ENCODE data around the gene RFLNA. TPM values are rescaled to one million over a fixed set of nuclear protein-coding genes. Genes with fewer than 3 reads are reported as not detected.

Gene RFLNA
- total and polyA plus RNA-seq, 2 of the 13 experiments (the other 11 are each of a cell fraction or from before 2014, with no cell fraction given) = not detected

DNA sequence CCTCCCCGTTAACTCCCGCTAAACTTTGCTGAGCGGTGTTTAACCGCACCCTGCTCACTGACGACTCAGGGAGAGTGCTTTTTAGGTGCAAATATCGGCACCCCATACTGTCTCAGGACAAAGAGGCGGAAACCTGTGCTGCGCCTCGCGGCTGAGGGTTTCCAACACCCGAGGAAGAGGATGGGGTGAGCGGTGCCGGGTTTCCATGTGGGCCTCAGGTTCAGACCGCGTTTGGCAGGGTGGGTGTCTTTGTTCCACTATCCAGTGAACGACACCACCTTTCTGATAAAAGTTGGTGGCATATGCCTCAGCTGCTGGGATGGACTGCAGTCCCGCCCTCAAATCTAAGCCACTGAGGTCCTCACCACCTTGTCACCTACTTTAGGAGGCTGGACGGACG lies 3.0 kb downstream of the RFLNA start:
- POLR2A ChIA-PET = no interaction called here
- H3K9ac ChIP-seq (ENCODE audit: insufficient read depth, low read depth, low read length) = no peak overlapping the region
- CTCF ChIA-PET (ENCODE audit: low intra/inter-chr PET ratio, low total read pairs) = no interaction called here
- ATAC-seq (no peak), FAIRE-seq (no peak), DNase-seq (ENCODE audit: low spot score) (no peak)
- intact Hi-C loops (cut with micrococcal nuclease; ENCODE audit: unreplicated experiment) (no loop called here), in situ Hi-C loops (cut with HindIII; ENCODE audit: extremely low pct_ligation_motif_present, low pct_unique_long_range_greater_than_20kb) (no loop called here)
- peaks cover 5 to 32% of the 10 kb centered on the region in 2 experiments; a peak in 3 of 5 replicates for H3K27me3 ChIP-seq (ENCODE audit: control insufficient read depth in 1 of 2, insufficient read depth in 2 of 2, low read length in 2 of 2)
- no peak overlapping the region for H3K4me2 ChIP-seq (ENCODE audit: low read depth, low read length)
- BruUV-seq (replicated peaks) = no TSS peak
- no peaks in the 10 kb centered on the region for H3K79me2 ChIP-seq (ENCODE audit: insufficient read depth, low read length)
- H2AFZ ChIP-seq (ENCODE audit: low read length) = no peak overlapping the region
- H3K9me3 ChIP-seq (ENCODE audit: low read length) = no peaks in the 10 kb centered on the region
- H3K36me3 ChIP-seq (replicated peaks in 1 of 2; ENCODE audit: control insufficient read depth in 1 of 2, insufficient read depth in 2 of 2, low read length in 2 of 2) = no peaks in the 10 kb centered on the region
- H3K4me3 ChIP-seq (replicated peaks in 1 of 3; ENCODE audit: insufficient read depth in 1 of 3, low read depth in 2 of 3, low read length in 3 of 3) = no peak overlapping the region
- peaks cover 15% of the 10 kb centered on the region for H3K4me1 ChIP-seq (ENCODE audit: insufficient read depth, low read length)
- WGBS (ENCODE audit: low lambda C conversion rate) = 64% methylated on average over 10 of the region's 19 CpGs
- H4K20me1 ChIP-seq (ENCODE audit: insufficient read depth, low read length) = no peaks in the 10 kb centered on the region; the same call in 1 of the 2 replicates
- H3K27ac ChIP-seq (ENCODE audit: extremely low read length, insufficient read depth, low read length) = no peak overlapping the region
- TF ChIP-seq MYNN (CRISPR knock-in tag; IDR thresholded peaks at IDR 0.05; ENCODE audit: low read depth) = no peak
- TF ChIP-seq, protein P1, sequence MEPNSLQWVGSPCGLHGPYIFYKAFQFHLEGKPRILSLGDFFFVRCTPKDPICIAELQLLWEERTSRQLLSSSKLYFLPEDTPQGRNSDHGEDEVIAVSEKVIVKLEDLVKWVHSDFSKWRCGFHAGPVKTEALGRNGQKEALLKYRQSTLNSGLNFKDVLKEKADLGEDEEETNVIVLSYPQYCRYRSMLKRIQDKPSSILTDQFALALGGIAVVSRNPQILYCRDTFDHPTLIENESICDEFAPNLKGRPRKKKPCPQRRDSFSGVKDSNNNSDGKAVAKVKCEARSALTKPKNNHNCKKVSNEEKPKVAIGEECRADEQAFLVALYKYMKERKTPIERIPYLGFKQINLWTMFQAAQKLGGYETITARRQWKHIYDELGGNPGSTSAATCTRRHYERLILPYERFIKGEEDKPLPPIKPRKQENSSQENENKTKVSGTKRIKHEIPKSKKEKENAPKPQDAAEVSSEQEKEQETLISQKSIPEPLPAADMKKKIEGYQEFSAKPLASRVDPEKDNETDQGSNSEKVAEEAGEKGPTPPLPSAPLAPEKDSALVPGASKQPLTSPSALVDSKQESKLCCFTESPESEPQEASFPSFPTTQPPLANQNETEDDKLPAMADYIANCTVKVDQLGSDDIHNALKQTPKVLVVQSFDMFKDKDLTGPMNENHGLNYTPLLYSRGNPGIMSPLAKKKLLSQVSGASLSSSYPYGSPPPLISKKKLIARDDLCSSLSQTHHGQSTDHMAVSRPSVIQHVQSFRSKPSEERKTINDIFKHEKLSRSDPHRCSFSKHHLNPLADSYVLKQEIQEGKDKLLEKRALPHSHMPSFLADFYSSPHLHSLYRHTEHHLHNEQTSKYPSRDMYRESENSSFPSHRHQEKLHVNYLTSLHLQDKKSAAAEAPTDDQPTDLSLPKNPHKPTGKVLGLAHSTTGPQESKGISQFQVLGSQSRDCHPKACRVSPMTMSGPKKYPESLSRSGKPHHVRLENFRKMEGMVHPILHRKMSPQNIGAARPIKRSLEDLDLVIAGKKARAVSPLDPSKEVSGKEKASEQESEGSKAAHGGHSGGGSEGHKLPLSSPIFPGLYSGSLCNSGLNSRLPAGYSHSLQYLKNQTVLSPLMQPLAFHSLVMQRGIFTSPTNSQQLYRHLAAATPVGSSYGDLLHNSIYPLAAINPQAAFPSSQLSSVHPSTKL (CRISPR knock-in tag; IDR thresholded peaks at IDR 0.05) = no peak
- TF ChIP-seq ZNF781 (CRISPR knock-in tag; IDR thresholded peaks at IDR 0.05; ENCODE audit: borderline replicate concordance, not compliant biosample characterization) = no peak
- no peak for TF ChIP-seq JUN (CRISPR knock-in tag; IDR thresholded peaks at IDR 0.05)
- no peak for TF ChIP-seq NFE2L2 (IDR thresholded peaks at IDR 0.05; ENCODE audit: low read length)
- TF ChIP-seq ZNF746 (CRISPR knock-in tag; IDR thresholded peaks at IDR 0.05) = no peak
- no peak for TF ChIP-seq ZNF496 (CRISPR knock-in tag; IDR thresholded peaks at IDR 0.05; ENCODE audit: insufficient replicate concordance)
- TF ChIP-seq HOXA3 (CRISPR knock-in tag; IDR thresholded peaks at IDR 0.05) = no peak
- no peak for TF ChIP-seq ZNF563 (CRISPR knock-in tag; IDR thresholded peaks at IDR 0.05)
- TF ChIP-seq, protein P2, sequence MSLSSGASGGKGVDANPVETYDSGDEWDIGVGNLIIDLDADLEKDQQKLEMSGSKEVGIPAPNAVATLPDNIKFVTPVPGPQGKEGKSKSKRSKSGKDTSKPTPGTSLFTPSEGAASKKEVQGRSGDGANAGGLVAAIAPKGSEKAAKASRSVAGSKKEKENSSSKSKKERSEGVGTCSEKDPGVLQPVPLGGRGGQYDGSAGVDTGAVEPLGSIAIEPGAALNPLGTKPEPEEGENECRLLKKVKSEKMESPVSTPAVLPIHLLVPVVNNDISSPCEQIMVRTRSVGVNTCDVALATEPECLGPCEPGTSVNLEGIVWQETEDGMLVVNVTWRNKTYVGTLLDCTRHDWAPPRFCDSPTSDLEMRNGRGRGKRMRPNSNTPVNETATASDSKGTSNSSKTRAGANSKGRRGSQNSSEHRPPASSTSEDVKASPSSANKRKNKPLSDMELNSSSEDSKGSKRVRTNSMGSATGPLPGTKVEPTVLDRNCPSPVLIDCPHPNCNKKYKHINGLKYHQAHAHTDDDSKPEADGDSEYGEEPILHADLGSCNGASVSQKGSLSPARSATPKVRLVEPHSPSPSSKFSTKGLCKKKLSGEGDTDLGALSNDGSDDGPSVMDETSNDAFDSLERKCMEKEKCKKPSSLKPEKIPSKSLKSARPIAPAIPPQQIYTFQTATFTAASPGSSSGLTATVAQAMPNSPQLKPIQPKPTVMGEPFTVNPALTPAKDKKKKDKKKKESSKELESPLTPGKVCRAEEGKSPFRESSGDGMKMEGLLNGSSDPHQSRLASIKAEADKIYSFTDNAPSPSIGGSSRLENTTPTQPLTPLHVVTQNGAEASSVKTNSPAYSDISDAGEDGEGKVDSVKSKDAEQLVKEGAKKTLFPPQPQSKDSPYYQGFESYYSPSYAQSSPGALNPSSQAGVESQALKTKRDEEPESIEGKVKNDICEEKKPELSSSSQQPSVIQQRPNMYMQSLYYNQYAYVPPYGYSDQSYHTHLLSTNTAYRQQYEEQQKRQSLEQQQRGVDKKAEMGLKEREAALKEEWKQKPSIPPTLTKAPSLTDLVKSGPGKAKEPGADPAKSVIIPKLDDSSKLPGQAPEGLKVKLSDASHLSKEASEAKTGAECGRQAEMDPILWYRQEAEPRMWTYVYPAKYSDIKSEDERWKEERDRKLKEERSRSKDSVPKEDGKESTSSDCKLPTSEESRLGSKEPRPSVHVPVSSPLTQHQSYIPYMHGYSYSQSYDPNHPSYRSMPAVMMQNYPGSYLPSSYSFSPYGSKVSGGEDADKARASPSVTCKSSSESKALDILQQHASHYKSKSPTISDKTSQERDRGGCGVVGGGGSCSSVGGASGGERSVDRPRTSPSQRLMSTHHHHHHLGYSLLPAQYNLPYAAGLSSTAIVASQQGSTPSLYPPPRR (CRISPR knock-in tag; IDR thresholded peaks at IDR 0.05; ENCODE audit: borderline replicate concordance) = no peak
- TF ChIP-seq, protein P3, sequence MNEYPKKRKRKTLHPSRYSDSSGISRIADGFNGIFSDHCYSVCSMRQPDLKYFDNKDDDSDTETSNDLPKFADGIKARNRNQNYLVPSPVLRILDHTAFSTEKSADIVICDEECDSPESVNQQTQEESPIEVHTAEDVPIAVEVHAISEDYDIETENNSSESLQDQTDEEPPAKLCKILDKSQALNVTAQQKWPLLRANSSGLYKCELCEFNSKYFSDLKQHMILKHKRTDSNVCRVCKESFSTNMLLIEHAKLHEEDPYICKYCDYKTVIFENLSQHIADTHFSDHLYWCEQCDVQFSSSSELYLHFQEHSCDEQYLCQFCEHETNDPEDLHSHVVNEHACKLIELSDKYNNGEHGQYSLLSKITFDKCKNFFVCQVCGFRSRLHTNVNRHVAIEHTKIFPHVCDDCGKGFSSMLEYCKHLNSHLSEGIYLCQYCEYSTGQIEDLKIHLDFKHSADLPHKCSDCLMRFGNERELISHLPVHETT (CRISPR knock-in tag; conservative IDR thresholded peaks at IDR 0.05) = no peak
- TF ChIP-seq KLF12 (CRISPR knock-in tag; IDR thresholded peaks at IDR 0.05; ENCODE audit: borderline replicate concordance) = no peak
- no peak for TF ChIP-seq MATR3 (CRISPR knock-in tag; IDR thresholded peaks at IDR 0.05)
- TF ChIP-seq AGO1 (IDR thresholded peaks at IDR 0.05; ENCODE audit: low read depth, low read length, poor library complexity, severe bottlenecking) = no peak
- TF ChIP-seq ZNF264 (CRISPR knock-in tag; IDR thresholded peaks at IDR 0.05) = no peak
